C4-2B (cell line): ENCODE results near the gene THSD7B.

Experiments
- ZFX ChIP-seq: fragments of 450-650 bp; IDR thresholded peaks from 2 replicates; pipeline ENCODE4 v1.6.1; 2017
- TF ChIP-seq, protein P1 (sequence below): fragments of 450-650 bp; conservative IDR thresholded peaks from 2 replicates; pipeline ENCODE4 v1.5.1; 2017; ENCODE audit warnings: mild to moderate bottlenecking

GRCh38 chr2:137157851-137158250 is 392.5 kb downstream of the THSD7B start:
- TF ChIP-seq, protein P1, sequence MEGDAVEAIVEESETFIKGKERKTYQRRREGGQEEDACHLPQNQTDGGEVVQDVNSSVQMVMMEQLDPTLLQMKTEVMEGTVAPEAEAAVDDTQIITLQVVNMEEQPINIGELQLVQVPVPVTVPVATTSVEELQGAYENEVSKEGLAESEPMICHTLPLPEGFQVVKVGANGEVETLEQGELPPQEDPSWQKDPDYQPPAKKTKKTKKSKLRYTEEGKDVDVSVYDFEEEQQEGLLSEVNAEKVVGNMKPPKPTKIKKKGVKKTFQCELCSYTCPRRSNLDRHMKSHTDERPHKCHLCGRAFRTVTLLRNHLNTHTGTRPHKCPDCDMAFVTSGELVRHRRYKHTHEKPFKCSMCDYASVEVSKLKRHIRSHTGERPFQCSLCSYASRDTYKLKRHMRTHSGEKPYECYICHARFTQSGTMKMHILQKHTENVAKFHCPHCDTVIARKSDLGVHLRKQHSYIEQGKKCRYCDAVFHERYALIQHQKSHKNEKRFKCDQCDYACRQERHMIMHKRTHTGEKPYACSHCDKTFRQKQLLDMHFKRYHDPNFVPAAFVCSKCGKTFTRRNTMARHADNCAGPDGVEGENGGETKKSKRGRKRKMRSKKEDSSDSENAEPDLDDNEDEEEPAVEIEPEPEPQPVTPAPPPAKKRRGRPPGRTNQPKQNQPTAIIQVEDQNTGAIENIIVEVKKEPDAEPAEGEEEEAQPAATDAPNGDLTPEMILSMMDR: no peak
- TF ChIP-seq ZFX: no peak
